GM12864 (cell line): ENCODE results near the gene NID1.

Experiments used
- DNase-seq: peaks from one replicate; pipeline ENCODE4 v3.0.0-alpha.2; 2011; ENCODE audit warnings: low read depth
- H3K4me3 ChIP-seq: 2 replicates; pipeline ENCODE4 v1.5.1; 2011; ENCODE audit warnings: mild to moderate bottlenecking, low read depth, low read length, control low read depth
- TF ChIP-seq, protein P1 (sequence below): IDR thresholded peaks from 2 replicates; pipeline ENCODE4 v1.5.1; 2011; ENCODE audit warnings: low read depth, mild to moderate bottlenecking, moderate library complexity, low read length, control low read depth, inconsistent platforms; ENCODE audit errors: missing control alignments

NID1 gene

DNA sequence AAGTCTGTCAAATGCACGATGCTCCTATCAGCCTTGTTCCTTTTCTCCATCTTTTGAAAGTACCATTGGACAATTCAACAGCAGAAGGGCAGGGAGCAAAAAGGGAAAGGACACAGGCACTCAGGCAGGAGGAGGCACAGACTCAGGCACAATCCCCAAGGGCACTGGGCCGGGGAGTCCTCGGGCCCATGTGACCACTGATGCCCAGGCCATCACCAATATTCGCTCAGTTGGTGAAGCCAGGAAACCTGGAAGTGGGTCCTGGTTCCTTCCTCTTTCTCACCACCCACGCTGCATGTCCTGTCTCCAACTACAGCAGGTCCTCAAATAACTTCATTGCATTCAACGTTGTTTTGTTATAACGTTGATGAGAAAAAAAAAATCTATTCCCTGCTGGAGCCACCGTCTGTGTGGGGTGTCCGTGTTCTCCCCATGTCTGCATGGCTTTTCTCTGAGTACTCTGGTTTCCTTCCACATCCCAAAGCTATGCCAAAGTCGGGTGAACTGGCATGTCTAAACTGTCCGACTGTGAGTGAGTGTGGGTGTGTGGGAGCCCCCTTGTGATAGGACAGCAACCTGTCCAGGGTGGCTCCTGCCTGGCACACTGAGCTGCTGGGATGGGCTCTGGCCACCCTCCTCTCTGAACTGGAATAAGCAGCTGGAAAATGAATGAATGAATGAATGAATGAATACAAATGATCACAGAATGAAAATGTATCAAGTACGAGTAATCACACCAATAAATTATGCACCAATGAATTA, 12.5 kb downstream of the NID1 start:
- no peak overlapping the region for H3K4me3 ChIP-seq
- TF ChIP-seq, protein P1, sequence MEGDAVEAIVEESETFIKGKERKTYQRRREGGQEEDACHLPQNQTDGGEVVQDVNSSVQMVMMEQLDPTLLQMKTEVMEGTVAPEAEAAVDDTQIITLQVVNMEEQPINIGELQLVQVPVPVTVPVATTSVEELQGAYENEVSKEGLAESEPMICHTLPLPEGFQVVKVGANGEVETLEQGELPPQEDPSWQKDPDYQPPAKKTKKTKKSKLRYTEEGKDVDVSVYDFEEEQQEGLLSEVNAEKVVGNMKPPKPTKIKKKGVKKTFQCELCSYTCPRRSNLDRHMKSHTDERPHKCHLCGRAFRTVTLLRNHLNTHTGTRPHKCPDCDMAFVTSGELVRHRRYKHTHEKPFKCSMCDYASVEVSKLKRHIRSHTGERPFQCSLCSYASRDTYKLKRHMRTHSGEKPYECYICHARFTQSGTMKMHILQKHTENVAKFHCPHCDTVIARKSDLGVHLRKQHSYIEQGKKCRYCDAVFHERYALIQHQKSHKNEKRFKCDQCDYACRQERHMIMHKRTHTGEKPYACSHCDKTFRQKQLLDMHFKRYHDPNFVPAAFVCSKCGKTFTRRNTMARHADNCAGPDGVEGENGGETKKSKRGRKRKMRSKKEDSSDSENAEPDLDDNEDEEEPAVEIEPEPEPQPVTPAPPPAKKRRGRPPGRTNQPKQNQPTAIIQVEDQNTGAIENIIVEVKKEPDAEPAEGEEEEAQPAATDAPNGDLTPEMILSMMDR: no peak
- DNase-seq: no peak

DNA sequence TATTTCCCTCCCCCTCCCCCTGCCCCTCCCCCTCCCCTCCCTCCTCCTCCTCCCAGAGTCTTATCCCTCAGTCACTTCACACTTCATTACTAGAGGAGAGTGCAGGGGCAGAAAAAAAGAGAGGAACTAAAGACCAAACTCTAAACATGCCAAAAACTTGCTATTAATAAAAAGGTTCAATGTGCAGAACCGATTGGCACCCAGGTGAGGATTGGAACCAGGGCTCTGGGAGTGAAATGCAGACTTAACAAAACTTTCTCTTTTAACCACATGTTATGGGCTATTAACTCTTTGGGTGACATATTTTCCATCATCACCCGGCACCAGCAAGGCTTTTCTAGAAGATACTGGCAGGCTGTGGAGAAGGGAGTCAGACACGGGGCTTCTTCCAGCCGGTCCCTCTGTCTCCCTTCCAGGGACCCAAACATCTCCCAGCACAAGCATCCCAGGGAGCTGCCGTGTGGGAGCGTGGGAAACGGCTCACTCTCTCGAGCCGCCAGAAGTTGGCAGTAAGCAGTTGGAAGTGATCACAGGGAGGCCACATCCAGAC, 13.6 kb downstream of the NID1 start:
- H3K4me3 ChIP-seq: no peak overlapping the region
- DNase-seq: no peak
- TF ChIP-seq, protein P1: no peak

DNA sequence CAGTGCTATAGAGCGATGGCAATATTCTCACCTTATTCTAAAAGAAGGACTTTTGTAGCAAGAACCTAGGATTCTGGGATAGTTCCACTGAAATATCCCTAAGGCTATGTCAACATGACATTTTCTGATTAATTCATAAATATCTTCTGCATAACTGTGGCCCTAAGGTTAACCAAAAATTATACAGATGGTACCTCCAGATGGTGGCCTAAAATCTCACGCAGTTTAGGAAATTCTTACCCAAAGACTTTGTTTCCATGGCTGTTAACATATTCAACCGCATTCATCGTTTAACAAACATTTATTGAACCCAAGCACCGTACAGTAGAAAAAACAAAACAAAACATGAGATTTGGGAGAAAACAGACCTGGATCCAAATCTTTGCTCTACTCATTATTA, 19.1 kb downstream of the NID1 start:
- TF ChIP-seq, protein P1: no peak
- no peak for DNase-seq
- H3K4me3 ChIP-seq: no peak overlapping the region

DNA sequence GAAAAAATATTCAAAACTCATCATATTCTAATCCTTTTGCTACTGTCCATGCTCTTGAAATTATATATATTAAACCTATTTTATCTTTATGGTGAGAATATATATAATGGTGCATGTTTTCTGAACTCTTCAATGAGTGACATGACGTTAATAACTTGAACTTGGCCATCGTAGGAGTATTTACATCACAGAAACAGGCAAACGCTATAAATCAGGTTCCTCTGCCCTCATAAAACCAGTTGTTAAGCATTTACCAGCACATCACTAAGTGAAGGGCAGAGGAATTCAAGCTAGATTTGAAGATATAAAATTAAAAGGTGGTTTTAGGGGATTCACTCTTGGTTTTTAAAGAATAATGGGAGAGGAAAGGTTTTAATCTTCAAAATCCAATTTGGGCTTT, 20.5 kb downstream of the NID1 start:
- DNase-seq: no peak
- TF ChIP-seq, protein P1: no peak
- no peak overlapping the region for H3K4me3 ChIP-seq

DNA sequence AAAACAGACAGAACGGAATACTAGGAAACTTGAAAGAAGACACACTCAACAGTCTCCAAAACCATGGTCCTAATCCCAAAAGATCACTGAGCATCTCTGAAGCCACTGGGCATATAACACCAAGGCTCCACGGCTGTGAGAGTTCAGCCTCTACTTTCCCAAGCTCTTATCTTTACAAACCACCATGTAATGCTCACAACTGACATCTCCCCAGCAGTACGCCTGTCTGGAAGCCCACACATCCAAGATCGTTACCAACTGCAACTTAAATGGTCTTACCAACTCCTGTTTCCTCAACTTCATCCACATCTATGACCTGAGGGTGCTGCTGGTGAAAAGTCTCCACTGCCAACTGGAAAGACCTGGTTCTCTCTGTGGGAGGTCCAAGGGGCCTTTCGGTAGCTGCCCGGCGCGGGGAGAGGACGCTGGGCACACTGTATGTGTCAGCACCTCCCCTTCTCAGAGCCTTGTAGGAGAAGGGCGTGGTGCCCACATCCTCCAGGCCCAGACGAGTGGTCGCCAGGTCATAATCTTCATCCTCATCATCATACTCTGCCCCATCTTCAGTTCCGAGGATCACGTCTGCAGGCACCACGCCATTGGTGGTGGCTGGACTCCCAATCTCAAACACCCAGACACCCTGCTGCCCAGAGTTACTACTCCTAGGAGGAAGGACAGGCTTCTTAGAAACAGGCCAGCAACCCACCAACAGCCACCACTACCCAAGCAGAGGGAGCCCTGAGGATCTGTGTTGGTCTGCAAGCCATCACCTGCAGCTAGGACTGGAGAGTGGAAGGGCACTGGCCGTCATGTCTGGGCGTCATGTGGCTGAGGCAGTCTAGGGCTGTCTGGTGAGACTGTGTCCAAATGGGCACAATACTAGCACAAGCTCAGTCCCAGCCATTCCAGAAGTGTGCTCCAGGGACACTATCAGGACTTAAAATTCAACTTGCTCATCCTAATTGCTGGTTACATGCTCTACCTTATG, 23.0 kb downstream of the NID1 start:
- no peak overlapping the region for H3K4me3 ChIP-seq
- DNase-seq: no peak
- TF ChIP-seq, protein P1: no peak

DNA sequence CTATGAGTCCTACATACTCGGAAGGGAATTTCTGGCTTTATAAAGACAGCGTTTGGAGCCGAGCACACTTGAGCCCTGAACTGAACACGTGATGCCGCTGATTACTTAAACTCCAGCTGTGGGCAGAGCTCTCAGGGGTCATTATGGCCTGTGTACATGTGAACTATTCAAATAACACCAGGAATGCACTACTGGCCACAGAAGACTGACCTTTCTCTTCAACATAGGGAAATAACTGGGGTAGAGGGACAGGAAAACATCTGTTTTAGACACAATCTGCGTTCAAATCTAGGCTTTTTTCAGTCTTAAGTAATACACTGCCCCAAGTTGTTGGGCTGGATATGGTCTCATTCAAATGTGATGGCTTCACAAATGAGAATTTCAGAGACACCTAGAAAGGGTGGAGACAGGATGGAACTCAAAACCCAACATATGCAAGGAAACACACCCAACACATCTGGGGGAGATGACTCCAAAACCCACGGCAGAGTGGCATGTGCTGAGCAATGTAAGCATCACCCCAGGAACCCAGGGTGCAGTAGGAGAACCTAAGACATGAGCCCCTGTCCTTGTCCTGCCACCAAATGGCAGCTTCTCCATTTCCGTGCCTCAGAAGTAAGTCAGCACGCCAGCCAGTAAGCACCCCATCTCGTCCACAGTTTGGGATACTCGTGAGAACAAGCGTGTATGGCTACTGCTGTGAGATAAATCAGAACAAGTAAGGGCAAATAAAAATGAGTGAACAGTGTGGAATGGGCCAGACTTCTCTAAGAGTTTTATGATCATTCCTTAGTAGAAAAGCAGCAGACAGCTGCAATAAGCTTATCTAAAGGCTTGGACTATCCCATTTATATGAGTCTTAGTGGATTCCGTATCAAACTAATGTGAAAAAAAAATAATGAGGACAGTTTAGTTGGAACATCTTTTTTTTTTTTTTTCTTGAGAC, 24.9 kb downstream of the NID1 start:
- H3K4me3 ChIP-seq: no peak overlapping the region
- TF ChIP-seq, protein P1: no peak
- no peak for DNase-seq
